NCI-H345 treated with DMSO at 0.1 percent for 48 hours (cell line): ENCODE data around the gene MRPL23.

ENCODE experiments used
- DNase-seq: peaks from one replicate; lab custom pipeline; 2025; ENCODE audit not compliant: unreplicated experiment; lab: John Stamatoyannopoulos, UW

The MRPL23 gene

GRCh38 chr11:1988667-1989317 is 41.7 kb downstream of the MRPL23 start:
- no peak for DNase-seq

GRCh38 chr11:1989953-1990352 is 42.8 kb downstream of the MRPL23 start:
- no peak for DNase-seq

- DNase-seq: no peak
Observed at GRCh38 chr11:1990872-1991578, 43.9 kb downstream of the MRPL23 start.

GRCh38 chr11:1992111-1992510 is 45.0 kb downstream of the MRPL23 start:
- no peak for DNase-seq

GRCh38 chr11:1994121-1994520 is 47.0 kb downstream of the MRPL23 start:
- no peak for DNase-seq

- DNase-seq: no peak
Observed at GRCh38 chr11:1997755-1998154, 50.6 kb downstream of the MRPL23 start, which contains the start of gene H19. H19 (minus strand) TSS chr11:1997842.

GRCh38 chr11:1998290-1998689 is 51.2 kb downstream of the MRPL23 start:
- DNase-seq: no peak

GRCh38 chr11:1998861-1999260 is 51.7 kb downstream of the MRPL23 start:
- no peak for DNase-seq

GRCh38 chr11:2002042-2002776 is 55.1 kb downstream of the MRPL23 start:
- no peak for DNase-seq

- no peak for DNase-seq
Observed at GRCh38 chr11:2002807-2003206, 55.7 kb downstream of the MRPL23 start.

GRCh38 chr11:2004466-2004865 is 57.3 kb downstream of the MRPL23 start:
- DNase-seq: no peak
